MM.1S (cell line): ENCODE measurements around the gene INSIG2.

Experiments used
- DNase-seq: peaks from one replicate; pipeline ENCODE4 v3.0.0-alpha.2; 2015
- H2AFZ ChIP-seq: fragments of 300-600 bp; sonication (generic); 2 replicates; pipeline ENCODE4 v1.6.0; 2016; ENCODE audit warnings: antibody characterized with exemption, low read length
- H3F3A ChIP-seq: fragments of 300-600 bp; sonication (generic); 2 replicates; pipeline ENCODE4 v1.6.1; 2016; ENCODE audit warnings: mild to moderate bottlenecking, antibody characterized with exemption, low read length, moderate library complexity, mixed read lengths; ENCODE audit not compliant: insufficient read depth
- H3K27ac ChIP-seq: fragments of 300-600 bp; sonication (generic); 2 replicates; pipeline ENCODE4 v1.5.1; 2016; ENCODE audit warnings: mild to moderate bottlenecking, low read length
- H3K27me3 ChIP-seq: fragments of 300-600 bp; sonication (generic); replicated peaks from 2 replicates; pipeline ENCODE4 v1.6.0; 2016; ENCODE audit warnings: low read length; ENCODE audit not compliant: insufficient read depth
- H3K36me3 ChIP-seq: fragments of 300-600 bp; sonication (generic); replicated peaks from 2 replicates; pipeline ENCODE4 v1.6.1; 2016; ENCODE audit warnings: mild to moderate bottlenecking, low read length, mixed read lengths; ENCODE audit not compliant: insufficient read depth
- H3K4me1 ChIP-seq: fragments of 300-600 bp; sonication (generic); 2 replicates; pipeline ENCODE4 v1.6.1; 2016; ENCODE audit warnings: low read length, mixed read lengths
- H3K4me2 ChIP-seq: fragments of 300-600 bp; sonication (generic); 2 replicates; pipeline ENCODE4 v1.6.0; 2016; ENCODE audit warnings: low read depth, low read length
- H3K4me3 ChIP-seq: fragments of 300-600 bp; sonication (generic); 2 replicates; pipeline ENCODE4 v1.5.1; 2016; ENCODE audit warnings: low read length, mixed read lengths
- H3K79me2 ChIP-seq: fragments of 300-600 bp; sonication (generic); 2 replicates; pipeline ENCODE4 v1.6.1; 2016; ENCODE audit warnings: mixed run types, low read length, mixed read lengths
- H3K9ac ChIP-seq: fragments of 300-600 bp; sonication (generic); 2 replicates; pipeline ENCODE4 v1.6.1; 2016; ENCODE audit warnings: low read length, mixed read lengths
- H3K9me2 ChIP-seq: fragments of 300-600 bp; sonication (generic); replicated peaks from 2 replicates; pipeline ENCODE4 v1.6.1; 2016; ENCODE audit warnings: mild to moderate bottlenecking, low read length, mixed read lengths; ENCODE audit not compliant: insufficient read depth
- H3K9me3 ChIP-seq: fragments of 300-600 bp; sonication (generic); replicated peaks from 2 replicates; pipeline ENCODE4 v1.6.1; 2016; ENCODE audit warnings: mild to moderate bottlenecking, low read length, mixed read lengths; ENCODE audit not compliant: insufficient read depth
- H4K20me1 ChIP-seq: fragments of 300-600 bp; sonication (generic); 2 replicates; pipeline ENCODE4 v1.6.1; 2016; ENCODE audit warnings: mild to moderate bottlenecking, low read length, moderate library complexity, mixed read lengths; ENCODE audit not compliant: insufficient read depth
- EZH2 ChIP-seq: fragments of 300-600 bp; sonication (generic); optimal IDR thresholded peaks from 2 replicates; pipeline ENCODE3; 2017; ENCODE audit warnings: low read depth, mild to moderate bottlenecking, antibody characterized with exemption, low read length, mixed read lengths
- EZH2phosphoT487 ChIP-seq: fragments of 300-600 bp; sonication (generic); IDR thresholded peaks from 2 replicates; pipeline ENCODE4 v1.6.1; 2018; ENCODE audit warnings: antibody characterized with exemption, low read length
- TF ChIP-seq, protein P1 (sequence below): fragments of 300-600 bp; sonication (generic); IDR thresholded peaks from 2 replicates; pipeline ENCODE4 v1.5.1; 2016; ENCODE audit warnings: antibody characterized with exemption, low read length, mixed read lengths

The INSIG2 gene

DNA sequence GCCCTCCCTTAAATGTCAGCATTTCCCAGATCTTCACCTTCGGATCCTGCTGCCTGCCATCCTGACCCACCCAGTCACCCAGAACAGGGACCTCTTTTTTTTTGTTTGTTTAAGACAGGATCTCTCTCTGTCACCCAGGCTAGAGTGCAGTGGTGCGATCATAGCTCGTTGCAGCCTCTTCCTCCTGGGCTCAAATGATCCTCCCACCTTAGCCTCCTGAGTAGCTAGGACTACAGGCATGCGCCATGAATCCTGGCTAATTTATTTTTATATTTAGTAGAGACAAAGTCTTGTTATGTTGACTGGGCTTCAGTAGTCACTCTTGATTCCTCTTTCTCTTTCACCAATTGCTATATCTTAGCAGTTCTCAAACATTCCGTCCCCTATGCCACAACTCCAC lies 39.0 kb downstream of the INSIG2 start:
- H3K9me3 ChIP-seq: no peaks in the 10 kb centered on the region
- H3K4me1 ChIP-seq: no peaks in the 10 kb centered on the region
- H3K79me2 ChIP-seq: no peaks in the 10 kb centered on the region
- no peak for DNase-seq
- no peaks in the 10 kb centered on the region for H3F3A ChIP-seq
- no peaks in the 10 kb centered on the region for H3K36me3 ChIP-seq
- no peak overlapping the region for H3K27ac ChIP-seq
- no peak for TF ChIP-seq EZH2phosphoT487
- no peak for TF ChIP-seq EZH2
- TF ChIP-seq, protein P1, sequence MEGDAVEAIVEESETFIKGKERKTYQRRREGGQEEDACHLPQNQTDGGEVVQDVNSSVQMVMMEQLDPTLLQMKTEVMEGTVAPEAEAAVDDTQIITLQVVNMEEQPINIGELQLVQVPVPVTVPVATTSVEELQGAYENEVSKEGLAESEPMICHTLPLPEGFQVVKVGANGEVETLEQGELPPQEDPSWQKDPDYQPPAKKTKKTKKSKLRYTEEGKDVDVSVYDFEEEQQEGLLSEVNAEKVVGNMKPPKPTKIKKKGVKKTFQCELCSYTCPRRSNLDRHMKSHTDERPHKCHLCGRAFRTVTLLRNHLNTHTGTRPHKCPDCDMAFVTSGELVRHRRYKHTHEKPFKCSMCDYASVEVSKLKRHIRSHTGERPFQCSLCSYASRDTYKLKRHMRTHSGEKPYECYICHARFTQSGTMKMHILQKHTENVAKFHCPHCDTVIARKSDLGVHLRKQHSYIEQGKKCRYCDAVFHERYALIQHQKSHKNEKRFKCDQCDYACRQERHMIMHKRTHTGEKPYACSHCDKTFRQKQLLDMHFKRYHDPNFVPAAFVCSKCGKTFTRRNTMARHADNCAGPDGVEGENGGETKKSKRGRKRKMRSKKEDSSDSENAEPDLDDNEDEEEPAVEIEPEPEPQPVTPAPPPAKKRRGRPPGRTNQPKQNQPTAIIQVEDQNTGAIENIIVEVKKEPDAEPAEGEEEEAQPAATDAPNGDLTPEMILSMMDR: no peak
- no peaks in the 10 kb centered on the region for H4K20me1 ChIP-seq
- no peaks in the 10 kb centered on the region for H3K9me2 ChIP-seq
- H3K4me2 ChIP-seq: no peak overlapping the region
- no peak overlapping the region for H2AFZ ChIP-seq
- H3K9ac ChIP-seq: no peak overlapping the region
- no peaks in the 10 kb centered on the region for H3K27me3 ChIP-seq
- no peak overlapping the region for H3K4me3 ChIP-seq

DNA sequence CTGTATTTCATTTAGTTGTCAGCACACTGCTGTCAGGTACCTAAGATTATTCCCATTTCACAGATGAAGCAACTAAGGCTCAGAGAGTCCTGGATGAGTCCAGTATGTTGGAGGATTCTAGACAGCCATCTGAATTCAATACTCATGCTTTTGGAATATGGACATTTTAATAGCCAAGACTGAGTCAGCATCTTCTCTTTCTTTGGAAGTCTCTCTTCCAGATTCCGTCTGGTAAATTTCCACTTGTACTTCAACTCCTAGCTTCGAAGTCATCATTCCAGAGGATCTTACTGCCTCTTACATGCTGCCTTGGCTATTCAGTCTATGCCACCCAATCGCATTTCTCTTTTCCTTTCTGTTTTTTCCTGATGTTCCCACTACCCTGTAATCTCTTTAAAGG lies 40.6 kb downstream of the INSIG2 start:
- H3K9ac ChIP-seq: no peak overlapping the region
- TF ChIP-seq EZH2phosphoT487 (no peak), EZH2 (no peak)
- TF ChIP-seq, protein P1: no peak
- no peaks in the 10 kb centered on the region for H4K20me1 ChIP-seq
- H2AFZ ChIP-seq: no peak overlapping the region
- no peak overlapping the region for H3K4me2 ChIP-seq
- H3K36me3 ChIP-seq: no peaks in the 10 kb centered on the region
- H3K4me3 ChIP-seq: no peak overlapping the region
- H3K27me3 ChIP-seq: no peaks in the 10 kb centered on the region
- H3K9me3 ChIP-seq: no peaks in the 10 kb centered on the region
- no peaks in the 10 kb centered on the region for H3K4me1 ChIP-seq
- no peak for DNase-seq
- H3K9me2 ChIP-seq: no peaks in the 10 kb centered on the region
- no peaks in the 10 kb centered on the region for H3K79me2 ChIP-seq
- H3K27ac ChIP-seq: no peak overlapping the region
- no peaks in the 10 kb centered on the region for H3F3A ChIP-seq

DNA sequence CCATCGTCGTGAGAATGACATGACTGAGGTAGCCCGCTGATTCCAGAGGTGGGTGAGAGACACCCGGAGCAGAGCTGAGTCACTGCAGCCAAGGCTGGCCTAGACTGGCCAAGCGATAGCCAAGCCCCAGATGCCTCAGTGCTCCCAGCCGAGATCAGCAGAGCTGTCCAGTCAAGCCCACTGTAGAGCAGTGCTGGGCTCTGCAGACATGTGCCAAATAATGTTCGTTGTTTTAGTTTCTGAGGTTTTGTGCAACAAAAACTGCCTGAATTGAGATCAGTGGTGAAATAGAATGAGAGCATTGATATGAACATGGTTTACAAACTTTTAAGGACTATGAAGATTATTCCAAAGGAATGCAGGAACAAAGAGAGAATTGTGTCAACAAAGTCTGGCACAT lies 42.1 kb downstream of the INSIG2 start:
- no peak overlapping the region for H3K27ac ChIP-seq
- no peaks in the 10 kb centered on the region for H3F3A ChIP-seq
- no peaks in the 10 kb centered on the region for H3K4me1 ChIP-seq
- no peak overlapping the region for H3K9ac ChIP-seq
- H3K79me2 ChIP-seq: no peaks in the 10 kb centered on the region
- no peak overlapping the region for H2AFZ ChIP-seq
- no peaks in the 10 kb centered on the region for H3K9me2 ChIP-seq
- no peaks in the 10 kb centered on the region for H3K36me3 ChIP-seq
- no peak overlapping the region for H3K4me2 ChIP-seq
- H3K4me3 ChIP-seq: no peak overlapping the region
- H3K9me3 ChIP-seq: no peaks in the 10 kb centered on the region
- TF ChIP-seq, protein P1: no peak
- TF ChIP-seq EZH2: no peak
- TF ChIP-seq EZH2phosphoT487: no peak
- no peaks in the 10 kb centered on the region for H4K20me1 ChIP-seq
- no peak for DNase-seq
- H3K27me3 ChIP-seq: no peaks in the 10 kb centered on the region
